ENCODE results near the gene SLC5A10.
"Not testable (repeated sequence)": the region's sequence is repeated elsewhere in the genome, so short reads cannot be mapped to it uniquely, and the experiment has no call there.

Gene SLC5A10

DNA sequence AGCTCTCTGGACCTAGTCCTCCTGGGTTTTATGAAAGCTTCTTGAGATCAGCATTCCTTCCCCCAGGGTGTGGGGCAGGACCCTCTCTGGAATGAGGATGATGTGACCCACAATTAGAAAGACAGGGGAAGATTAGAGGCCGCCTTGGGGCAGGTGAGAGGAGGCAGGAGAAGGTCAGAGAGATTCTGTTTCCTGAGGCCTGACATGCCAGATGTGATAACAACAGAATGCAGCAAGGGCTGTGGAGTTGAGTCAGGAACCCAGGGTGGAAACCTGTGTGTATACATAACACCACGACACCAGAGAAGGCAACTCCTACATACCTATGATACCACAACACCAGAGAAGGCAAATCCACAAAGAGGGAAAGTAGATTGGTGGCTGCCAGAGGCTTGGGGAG, 5.4 kb upstream of the SLC5A10 start:
- in situ Hi-C loops (cut with MboI; ENCODE audit: low sequenced_read_pairs): no loop called here

DNA sequence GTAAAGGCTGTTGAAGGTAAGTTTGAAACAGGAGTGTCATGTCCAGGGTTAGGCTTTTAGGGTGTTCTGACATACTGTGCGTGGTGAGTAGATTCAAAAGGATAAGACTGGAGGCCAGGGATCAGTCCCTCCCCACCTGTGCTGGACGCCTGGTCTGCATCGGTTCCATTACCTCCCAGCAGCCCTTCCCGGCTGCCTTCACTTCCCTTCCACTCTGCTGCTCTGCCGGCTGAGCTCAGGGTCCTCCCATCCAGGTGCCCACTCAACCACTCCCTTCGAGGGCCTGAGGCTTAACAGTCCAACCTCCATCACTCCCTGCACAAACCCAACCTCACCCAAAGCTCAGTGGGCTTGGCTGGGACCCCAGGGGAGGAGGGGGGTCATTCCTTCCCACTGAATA, 4.1 kb upstream of the SLC5A10 start:
- in situ Hi-C loops (cut with MboI; ENCODE audit: low sequenced_read_pairs): no loop called here

DNA sequence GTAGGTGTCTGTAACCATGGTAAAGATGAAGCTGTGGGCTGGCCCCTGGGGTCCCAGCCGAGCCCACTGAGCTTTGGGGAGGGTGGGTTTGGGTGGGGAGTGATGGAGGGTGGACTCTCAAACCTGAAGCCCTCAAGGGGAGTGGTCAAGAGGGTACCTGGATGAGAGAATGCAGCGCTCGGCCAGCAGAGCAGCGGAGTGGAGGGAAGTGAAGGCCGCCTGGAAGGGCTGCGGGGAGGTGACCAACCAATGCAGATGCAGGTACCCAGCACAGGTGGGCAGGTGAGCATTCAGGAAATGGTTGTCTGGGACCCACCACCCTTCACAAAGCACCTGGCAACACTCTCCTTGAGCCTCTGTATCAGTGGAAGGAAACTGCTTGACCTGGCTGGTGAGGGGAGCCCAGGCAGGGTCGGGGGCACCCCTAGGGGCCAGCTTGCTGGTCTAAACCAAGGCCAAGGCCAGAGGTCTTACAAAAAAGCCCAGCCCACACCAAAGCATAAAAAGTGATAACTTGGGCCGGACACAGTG, 3.4 kb upstream of the SLC5A10 start:
- in situ Hi-C loops (cut with MboI; ENCODE audit: low sequenced_read_pairs): no loop called here

DNA sequence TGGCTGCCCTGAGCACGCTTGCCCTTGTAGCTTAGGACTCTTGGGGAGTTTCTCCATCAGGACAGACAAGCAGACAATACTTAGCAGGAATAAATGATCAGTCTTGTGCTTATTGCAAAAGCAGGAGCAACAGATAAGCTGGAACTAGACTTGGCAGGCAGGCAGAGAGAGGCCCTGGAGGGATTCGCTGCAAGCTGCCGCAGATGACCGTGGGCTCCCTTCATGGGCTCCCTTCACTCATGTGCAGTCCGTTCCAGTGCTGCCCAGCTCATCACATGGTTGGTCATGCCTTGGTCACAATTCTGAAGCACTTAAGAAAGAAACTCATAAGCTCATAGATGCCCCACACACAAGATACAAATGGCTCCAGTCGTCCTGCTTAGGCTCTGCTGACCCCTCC, 2.4 kb upstream of the SLC5A10 start:
- in situ Hi-C loops (cut with MboI; ENCODE audit: low sequenced_read_pairs): no loop called here

DNA sequence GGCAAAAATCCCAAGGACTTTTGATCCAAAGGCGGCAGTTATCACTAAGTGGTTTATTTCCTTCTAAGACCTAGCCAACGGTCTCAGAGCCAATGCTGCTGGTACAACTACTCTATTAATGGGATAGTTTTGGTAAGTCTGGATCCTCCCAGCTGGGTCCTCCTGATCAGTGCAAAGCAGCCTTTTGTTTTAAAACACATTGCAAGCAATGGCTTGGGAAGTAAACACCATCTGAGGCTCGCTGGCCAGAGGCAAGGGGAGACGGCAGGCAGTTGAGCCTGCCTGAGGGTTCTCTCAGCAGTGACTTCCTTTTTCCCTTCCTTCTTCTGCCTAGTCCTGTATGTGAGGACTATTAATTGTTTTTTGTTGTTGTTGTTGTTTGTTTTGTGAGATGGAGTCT, 1.6 kb upstream of the SLC5A10 start:
- in situ Hi-C loops (cut with MboI; ENCODE audit: low sequenced_read_pairs): no loop called here

DNA sequence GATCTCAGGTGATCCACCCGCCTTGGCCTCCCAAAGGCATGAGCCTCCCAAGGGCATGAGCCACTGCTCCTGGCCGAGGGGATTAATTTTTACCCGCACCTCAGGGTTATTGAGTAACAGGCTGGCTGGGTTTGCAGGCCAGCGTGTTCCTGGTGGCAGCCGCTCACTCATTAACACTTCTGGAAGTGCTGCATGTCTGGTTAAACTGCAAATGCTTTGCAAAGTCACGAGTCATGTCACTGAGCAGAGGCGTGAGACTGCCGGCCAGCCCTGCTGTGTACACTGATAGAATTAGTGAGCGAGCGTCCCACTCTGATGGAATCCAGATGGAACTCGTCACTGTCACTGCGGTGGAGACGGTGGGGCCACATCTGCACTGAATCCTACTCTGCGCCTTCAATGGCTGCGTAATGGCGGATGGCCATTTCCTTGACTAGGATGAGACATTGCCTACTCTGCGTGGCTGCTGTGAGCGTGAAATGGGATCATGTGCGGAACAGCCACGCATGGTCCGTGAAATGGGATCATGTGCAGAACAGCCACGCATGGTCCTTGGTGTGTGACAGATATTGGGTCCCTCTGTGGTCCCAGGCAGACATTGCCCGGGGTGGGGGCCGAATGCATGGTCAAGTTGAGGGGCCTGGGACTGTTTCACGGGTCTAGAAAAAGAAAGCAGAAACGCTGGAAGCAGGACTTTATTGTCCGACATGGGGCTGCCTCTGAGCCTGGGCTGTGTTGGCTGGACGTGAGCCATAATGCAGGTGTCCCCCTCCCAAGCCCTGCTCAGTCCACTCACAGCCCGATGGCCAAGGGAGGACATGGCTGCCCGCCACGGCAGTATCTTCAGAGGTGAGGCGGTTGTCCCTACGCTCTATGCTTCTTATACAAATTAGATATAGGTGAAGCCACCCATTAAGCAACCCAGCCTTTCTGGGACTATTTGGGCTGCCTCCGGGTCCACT, 740 bp upstream of the SLC5A10 start:
- in situ Hi-C loops (cut with MboI; ENCODE audit: low sequenced_read_pairs): no loop called here

DNA sequence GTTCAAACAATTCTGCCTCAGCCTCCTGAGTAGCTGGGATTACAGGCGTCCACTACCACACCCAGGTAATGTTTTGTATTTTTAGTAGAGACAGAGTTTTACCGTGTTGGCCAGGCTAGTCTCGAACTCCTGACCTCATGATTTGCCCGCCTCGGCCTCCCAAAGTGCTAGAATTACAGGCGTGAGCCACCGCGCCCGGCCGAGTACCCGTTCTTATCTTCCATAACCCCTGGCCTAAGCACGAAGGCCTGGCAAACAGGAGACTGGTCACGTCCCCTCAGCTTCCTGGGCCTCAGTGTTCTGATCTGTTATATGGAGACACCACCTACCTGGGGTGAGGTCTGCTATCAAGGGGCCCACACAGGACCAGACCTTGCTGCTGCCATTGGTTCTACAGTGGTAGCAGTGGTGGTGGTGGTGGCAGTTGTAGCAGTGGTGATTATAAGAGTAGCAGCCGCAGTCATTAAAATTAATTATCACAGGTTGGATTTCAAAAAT, 1.3 kb downstream of the SLC5A10 start:
- in situ Hi-C loops (cut with MboI; ENCODE audit: low sequenced_read_pairs): no loop called here

DNA sequence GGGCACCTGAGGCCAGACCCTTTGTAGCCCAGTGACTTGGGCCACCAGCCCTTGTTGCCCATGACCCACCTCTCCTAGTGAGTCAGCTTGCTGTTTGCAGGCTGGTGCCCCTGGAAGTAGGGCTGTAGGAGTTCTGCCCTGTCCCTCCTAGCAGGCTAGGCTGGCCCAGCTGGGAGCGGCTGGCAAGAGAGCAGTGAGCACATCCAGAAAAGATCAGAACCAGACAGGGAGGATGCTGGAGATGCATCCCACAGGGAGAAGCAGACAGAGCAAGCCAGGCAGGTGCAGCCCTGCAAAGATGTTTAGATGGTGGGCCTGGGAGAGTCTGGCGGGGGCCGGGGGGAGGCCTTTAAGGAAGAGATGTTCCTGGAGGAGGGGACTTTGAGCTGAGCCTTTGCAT, 2.4 kb downstream of the SLC5A10 start:
- in situ Hi-C loops (cut with MboI; ENCODE audit: low sequenced_read_pairs): no loop called here

DNA sequence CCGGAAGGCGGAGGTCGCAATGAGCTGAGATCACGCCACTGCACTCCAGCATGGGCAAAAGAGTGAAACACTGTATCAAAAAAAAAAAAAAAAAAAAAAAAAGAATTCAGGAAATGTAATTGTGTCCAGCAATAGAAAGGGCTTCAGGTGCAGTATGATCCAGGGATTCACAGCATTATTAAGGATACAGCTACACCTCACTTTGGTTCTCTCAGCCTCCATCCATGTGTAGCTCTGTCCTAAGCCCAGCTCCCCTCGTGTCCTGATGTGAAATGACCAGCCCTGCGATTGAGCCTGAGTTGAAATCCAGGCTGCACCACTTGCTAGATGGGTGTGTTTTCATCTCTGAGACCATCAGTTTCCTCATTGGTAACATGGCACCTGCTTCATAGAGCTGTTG, 3.0 kb downstream of the SLC5A10 start:
- in situ Hi-C loops (cut with MboI; ENCODE audit: low sequenced_read_pairs): no loop called here

DNA sequence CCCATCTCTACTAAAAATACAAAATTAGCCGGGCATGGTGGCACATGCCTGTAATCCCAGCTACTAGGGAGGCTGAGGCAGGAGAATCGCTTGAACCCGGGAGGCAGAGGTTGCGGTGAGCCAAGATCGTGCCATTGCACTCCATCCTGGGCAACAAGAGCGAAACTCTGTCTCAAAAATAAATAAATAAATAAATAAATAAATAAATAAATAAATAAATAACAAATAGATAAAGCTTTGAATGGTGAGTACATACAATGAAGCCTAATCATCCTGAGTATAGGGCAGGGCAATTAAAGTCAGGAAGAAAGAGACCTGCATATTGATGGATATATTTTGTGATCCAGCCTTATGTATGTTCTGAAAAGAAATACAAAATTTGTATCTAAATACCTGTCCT, 4.1 kb downstream of the SLC5A10 start:
- in situ Hi-C loops (cut with MboI; ENCODE audit: low sequenced_read_pairs): not testable (repeated sequence)

DNA sequence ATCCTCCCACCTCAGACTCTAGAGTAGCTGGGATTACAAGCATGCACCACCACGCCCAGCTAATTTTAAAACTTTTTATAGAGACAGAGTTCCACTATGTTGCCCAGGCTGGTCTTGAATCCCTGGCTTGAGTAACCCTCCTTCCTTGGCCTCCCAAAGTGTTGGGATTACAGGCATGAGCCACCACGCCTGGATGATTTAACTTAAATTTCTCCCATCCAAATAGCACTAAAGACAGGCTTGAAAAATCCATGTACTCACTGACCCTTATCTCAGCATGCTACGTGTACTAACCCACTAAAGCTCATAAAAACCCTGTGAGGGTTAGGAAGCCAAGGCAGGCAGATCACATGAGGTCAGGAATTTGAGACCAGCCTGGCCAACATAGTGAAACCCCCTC, 4.6 kb downstream of the SLC5A10 start:
- in situ Hi-C loops (cut with MboI; ENCODE audit: low sequenced_read_pairs): no loop called here

DNA sequence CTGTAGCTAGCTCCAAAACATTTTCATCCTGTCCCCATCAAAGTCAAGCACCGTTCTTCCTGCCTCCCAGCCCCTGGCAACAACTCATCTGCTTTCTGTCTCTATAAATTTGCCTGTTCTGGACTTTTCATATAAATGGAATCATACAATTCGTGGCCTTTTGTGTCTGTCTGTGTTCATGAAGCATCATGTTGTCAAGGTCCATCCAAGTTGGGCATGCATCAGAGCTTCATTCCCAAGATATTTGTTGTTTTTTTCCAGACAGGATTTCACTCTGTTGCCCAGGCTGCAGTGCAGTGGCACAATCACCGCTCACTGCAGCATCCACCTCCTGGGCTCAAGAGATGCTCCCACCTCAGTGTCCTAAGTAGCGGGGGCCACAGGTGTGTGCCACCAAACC, 5.9 kb downstream of the SLC5A10 start:
- in situ Hi-C loops (cut with MboI; ENCODE audit: low sequenced_read_pairs): no loop called here

DNA sequence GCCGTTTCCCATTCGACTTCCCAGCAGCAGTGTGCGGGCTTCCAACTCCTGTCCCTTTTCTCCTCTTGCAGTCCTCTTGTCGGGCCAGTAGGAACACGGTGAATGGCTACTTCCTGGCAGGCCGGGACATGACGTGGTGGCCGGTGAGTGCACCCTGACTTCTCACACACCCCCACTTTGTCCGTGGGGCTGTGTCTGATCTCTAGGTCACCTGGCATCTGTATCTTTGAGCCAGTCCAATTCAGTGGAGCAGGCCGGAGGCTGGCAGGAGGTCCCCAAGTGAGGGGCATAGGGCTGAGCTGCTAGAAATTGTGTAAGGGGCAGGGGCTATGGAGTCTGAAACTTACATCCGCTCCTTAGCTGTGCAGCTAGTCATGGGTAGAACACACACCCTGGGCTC, 6.6 kb downstream of the SLC5A10 start:
- in situ Hi-C loops (cut with MboI; ENCODE audit: low sequenced_read_pairs): no loop called here

DNA sequence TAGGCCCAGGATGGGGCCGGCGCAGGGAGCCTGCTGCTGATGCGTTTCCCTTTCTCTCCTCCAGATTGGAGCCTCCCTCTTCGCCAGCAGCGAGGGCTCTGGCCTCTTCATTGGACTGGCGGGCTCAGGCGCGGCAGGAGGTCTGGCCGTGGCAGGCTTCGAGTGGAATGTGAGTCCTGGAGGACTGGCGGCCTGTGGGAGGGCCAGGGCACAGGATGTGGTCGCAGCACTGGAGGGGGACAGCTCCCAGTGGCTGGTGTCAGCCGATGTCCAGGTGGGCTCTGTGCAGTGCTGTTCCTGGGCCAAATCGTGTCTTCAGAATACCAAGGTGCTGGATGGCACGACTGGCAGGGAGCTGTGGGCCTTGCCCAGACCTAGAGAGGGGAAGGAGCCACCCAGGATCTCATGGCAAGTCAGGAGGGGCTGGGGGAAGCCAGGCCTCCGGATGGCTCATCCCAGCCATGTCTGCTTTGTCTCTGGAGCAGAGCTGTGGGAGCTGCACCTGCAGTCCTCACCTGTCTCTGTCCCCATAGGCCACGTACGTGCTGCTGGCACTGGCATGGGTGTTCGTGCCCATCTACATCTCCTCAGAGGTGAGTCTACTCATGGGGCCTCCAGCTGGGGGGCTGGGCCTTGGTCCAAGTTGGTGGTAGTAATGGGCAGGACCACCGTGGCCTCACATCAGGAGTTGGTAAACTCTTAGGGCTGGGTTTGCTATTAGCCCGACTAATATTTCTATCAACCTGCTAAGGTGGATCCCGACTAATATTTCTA, 7.3 kb downstream of the SLC5A10 start:
- in situ Hi-C loops (cut with MboI; ENCODE audit: low sequenced_read_pairs): no loop called here

DNA sequence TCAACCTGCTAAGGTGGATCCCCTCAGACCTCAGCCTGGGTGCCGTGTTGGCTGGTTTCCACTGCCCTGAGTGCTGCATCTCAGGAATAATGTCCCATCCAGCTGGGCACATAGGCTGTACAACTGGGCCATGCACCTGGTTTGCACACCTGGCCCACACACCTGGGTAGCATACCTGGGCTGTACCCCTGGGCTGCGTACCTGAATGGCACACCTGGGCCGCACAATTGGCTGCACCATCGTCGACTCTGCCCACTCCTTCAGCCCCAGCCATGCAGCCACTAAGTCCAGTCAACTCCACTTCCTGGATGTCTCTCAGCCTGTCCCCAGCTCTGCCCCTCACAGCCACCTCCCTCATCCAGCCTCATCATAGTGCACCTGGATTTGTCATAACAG, 7.9 kb downstream of the SLC5A10 start:
- in situ Hi-C loops (cut with MboI; ENCODE audit: low sequenced_read_pairs): no loop called here

DNA sequence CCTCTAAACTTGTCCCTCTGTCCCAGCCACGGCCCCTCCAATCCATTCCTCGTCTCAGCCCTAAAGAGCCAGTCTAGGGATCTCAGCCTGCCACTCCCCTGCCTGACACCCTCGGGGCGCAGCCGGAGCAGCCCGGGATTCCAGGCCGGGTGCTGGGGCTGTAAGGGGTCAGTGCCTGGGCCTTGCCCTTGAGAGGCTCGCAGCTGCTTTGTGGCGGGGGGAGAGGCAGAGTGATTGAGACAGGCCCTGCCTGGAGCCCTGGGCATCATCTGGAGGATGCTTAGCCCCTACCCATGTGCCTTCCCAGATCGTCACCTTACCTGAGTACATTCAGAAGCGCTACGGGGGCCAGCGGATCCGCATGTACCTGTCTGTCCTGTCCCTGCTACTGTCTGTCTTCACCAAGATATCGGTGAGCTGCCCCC, 8.3 kb downstream of the SLC5A10 start:
- in situ Hi-C loops (cut with MboI; ENCODE audit: low sequenced_read_pairs): no loop called here

DNA sequence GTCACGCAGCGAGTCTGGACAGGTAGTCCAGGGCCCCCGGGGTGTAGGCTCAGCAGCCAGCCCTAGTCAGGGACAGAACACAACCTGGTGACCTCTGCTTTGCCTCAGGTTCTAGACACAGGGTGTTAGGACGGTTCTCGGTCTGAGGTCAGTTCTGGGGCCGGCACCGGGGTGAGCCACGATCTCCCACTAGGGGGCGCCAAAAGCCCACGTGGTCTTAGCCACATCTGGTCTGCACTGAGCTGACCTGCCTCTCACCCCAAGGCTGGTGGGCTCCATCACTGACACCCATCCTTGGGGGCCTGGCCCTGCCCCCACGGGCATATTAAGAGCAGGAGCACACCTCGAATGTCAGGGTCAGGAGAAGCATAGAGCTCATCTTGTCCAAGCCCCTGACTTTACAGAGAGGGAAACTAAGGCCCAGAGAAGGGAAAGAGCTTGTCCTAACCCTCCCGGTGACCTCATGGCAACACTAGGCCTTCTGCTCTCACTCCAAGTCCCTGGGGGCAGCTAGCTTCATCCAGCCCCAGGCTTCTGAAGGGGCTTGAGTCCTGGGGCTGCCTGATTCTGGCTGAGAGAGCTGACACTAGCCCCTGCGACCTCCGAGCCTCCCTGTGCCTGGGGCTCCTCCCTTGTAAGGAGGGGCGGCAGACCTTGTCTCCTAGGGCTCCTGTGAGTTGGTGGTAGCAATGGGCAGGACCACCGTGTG, 9.0 kb downstream of the SLC5A10 start:
- in situ Hi-C loops (cut with MboI; ENCODE audit: low sequenced_read_pairs): no loop called here

DNA sequence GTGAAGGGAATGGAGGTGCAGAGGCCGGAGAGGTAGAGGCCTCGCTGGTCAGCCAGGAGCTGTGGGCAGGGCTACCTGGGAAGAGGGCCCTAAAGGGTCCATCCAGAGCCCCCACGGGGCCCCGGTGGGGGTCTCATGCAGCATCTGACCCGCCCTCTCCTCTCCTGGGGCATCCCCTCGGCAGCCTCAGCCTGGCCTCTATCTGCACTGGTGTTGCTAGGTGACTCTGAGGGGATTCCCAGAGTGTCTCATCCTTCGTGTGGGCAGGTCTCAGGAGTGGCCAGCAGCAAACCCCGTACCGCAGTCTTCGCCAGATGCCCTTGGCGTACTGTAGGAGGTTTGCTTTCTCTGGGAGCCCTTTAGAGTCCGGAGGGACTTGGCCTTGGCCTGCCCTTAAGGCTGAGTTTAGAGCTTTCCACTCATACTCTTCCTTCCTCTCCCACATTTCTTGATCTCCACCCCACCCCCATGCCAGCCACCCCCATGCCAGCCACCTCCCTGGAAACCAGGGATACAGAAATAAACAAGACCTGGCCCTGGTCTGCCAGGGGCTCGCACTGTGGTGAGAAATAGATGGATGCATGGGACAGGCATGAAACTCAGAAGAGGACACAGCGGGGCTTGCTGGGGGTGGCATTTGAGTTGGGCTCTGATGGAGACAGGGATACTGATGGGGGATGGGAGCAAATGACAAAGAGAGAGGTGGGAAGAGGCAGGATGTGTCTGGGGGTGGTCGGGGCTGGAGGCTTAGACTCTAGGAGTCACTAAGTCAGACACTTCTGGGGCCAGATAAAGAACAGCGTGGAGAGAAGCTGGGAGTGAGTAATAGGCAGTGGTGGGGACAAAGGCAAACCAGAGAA, 9.9 kb downstream of the SLC5A10 start:
- in situ Hi-C loops (cut with MboI; ENCODE audit: low sequenced_read_pairs): no loop called here

DNA sequence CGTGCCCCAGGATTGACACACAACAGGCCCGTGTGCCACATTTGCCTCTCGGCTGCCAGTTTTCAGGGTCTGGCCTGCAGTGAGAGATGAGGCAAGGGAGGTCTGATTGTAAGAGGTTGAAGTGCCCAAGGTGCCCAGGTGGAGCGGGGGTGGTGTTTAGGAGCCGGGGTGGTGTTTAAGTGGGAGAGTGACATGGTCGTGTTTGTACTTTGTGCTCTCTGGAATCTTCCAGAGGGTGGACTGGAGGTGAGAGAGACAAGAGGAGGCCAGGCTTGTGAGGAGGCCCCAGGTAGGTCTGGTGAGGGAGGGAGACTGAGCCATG, 10.5 kb downstream of the SLC5A10 start:
- in situ Hi-C loops (cut with MboI; ENCODE audit: low sequenced_read_pairs): no loop called here

Measured in hTERT RPE-1 (cell line).